GM12801 (cell line): ENCODE results near the gene PDCD1.

Experiments used
- CTCF ChIP-seq: IDR thresholded peaks from one replicate; pipeline ENCODE4 v1.5.1; 2011; ENCODE audit warnings: control low read depth; ENCODE audit not compliant: insufficient read length; ENCODE audit errors: extremely low read depth

Gene PDCD1

DNA sequence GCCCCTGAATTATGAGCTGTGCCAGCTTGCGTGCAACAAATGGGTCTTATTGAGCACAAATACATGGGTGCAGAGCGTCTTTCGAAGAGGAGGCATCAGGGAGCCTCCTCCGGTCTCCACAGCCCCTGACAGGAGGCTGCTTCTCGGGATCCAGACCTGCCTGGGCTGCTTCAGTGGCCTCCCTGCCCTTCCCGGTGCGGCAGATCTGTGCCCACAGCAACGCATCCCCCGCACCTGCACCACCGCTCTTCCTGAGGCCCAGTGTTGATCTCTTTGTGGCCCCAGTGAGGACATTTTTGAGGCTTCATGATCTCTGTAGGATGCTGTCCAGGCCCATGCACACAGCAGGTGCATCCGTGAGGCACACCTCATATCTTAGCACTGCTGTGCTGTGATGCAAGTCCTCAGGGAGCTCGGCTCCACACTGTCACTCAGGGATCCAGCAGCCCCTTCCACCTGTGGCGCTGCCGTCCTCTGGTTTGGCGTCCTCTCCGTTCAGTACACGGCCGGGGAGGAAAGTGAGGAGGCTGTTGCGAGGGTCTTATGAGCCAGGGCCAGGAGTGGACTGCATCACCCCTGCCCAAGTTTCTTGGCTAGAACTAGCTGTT, 28.2 kb upstream of the PDCD1 start:
- TF ChIP-seq CTCF: no peak

DNA sequence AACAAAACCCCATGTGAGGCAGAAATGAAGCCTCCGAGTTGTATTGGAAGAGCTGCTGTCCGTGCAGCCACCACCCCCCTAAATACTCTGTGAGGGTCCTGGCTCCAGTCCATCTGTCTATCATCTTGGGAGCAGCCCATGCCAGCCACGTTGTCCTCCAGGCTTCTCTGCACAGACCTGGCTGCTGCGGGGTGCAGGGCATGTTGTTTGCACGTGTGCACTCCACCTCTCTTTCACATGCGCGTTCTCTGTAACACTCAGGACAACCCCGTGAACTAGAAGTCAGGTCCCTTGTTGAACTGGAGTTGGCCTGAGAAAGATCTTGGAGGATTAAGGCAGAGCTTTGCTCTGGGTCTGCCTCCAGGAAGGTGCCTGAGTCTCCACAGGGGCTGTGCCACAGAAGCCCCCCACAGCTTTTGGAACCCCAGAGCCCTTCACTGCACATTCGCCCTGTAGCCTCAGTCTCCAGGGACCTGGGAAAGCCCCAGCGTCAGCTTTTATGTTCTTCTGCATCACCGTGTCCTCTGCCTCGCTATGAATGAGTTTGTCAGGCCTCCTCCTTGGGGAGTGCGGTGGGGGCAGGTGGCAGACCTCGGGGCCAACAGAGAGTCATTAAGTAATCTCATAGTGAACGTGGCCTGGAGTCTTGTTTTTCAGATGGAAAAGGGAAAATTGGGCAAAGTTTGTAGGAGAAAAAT, 27.4 kb upstream of the PDCD1 start:
- no peak for TF ChIP-seq CTCF

GRCh38 chr2:241885291-241885945, 26.7 kb upstream of the PDCD1 start:
- no peak for TF ChIP-seq CTCF

DNA sequence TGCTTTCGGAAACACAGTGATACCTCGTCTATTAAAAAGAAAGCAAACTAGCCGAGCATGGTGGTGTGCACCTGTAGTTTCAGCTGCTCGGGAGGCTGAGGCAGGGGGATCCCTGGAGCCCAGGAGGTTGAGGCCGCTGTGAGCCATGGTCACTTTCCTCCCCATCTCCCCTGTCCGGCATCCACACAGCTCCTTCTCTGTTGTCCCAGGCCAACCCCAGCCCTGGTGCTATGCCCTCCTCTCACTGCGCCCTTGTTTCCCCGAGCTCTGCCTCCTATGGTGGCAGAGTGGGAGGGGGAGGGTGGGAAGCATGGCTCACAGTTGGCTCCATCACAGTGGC, 26.2 kb upstream of the PDCD1 start:
- no peak for TF ChIP-seq CTCF

- TF ChIP-seq CTCF: no peak
Observed at GRCh38 chr2:241882091-241882625, 23.5 kb upstream of the PDCD1 start.

- no peak for TF ChIP-seq CTCF
Observed at GRCh38 chr2:241880311-241881073, 21.8 kb upstream of the PDCD1 start.

- TF ChIP-seq CTCF: no peak
Observed at GRCh38 chr2:241879326-241879725, 20.6 kb upstream of the PDCD1 start.
